ENCODE results near the gene SDR39U1.

Gene SDR39U1

DNA sequence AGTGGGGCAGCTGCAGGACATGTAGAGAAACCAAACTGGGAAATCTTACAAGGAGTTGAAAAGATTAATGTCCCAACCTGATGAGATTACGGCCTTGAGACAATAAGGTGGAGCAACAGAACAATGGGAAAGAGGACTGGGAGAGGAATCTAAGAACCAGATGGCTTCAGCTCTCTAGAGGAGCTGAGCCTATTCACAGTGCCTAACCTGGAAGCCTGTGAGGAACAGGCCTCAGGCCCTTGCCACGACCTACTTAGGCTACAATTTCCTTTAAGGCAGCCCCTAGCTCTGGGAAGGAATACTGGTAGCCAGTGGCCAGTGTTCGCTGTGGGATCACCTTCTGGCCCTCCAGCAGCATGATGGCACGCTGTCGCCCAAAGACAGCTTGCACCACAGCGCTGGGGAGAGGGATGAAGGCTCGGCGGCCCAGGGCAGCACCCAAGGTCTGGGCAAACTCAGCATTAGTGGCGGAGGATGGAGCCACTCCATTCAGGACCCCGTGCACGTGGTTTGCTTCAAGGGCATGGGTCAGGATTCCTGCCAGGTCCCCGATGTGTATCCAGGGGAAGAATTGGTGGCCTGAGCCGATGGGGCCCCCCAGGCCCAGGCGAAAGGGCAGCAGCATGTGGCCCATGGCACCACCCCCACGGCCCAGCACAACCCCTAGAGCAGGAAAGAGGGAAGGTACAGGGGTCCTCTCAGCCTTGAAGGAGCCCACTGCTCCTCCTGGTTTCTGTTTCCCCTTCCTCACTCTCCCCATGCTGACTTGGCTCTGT lies 2.6 kb downstream of the SDR39U1 start:
- no peak for DNase-seq (ENCODE audit: low read depth)
- TF ChIP-seq, protein P1, sequence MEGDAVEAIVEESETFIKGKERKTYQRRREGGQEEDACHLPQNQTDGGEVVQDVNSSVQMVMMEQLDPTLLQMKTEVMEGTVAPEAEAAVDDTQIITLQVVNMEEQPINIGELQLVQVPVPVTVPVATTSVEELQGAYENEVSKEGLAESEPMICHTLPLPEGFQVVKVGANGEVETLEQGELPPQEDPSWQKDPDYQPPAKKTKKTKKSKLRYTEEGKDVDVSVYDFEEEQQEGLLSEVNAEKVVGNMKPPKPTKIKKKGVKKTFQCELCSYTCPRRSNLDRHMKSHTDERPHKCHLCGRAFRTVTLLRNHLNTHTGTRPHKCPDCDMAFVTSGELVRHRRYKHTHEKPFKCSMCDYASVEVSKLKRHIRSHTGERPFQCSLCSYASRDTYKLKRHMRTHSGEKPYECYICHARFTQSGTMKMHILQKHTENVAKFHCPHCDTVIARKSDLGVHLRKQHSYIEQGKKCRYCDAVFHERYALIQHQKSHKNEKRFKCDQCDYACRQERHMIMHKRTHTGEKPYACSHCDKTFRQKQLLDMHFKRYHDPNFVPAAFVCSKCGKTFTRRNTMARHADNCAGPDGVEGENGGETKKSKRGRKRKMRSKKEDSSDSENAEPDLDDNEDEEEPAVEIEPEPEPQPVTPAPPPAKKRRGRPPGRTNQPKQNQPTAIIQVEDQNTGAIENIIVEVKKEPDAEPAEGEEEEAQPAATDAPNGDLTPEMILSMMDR (conservative IDR thresholded peaks at IDR 0.05; ENCODE audit: low read depth, low read length), result no peak
- H3K4me3 ChIP-seq (ENCODE audit: low read length), result no peak overlapping the region

DNA sequence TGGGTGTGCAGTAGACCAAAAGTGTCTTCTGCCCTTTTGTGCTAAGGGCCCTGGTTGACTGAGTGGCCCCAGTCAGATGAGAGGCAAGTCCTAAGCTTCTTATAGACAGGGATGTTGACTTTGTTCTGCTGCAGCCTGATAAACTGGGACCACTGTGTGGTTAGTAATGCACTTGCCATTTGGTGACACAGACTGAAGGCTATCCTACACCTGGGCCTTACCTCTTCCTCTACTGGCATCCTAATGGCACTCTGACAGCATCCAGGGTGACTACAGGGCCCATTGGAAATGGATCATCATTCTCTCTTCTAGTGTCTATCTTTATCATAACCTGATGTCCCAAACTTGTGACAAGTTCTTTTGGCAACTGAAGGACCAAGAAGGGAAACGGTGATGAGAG lies 3.3 kb downstream of the SDR39U1 start:
- DNase-seq (ENCODE audit: low read depth), result no peak
- no peak overlapping the region for H3K4me3 ChIP-seq (ENCODE audit: low read length)
- TF ChIP-seq, protein P1 (conservative IDR thresholded peaks at IDR 0.05; ENCODE audit: low read depth, low read length), result no peak

DNA sequence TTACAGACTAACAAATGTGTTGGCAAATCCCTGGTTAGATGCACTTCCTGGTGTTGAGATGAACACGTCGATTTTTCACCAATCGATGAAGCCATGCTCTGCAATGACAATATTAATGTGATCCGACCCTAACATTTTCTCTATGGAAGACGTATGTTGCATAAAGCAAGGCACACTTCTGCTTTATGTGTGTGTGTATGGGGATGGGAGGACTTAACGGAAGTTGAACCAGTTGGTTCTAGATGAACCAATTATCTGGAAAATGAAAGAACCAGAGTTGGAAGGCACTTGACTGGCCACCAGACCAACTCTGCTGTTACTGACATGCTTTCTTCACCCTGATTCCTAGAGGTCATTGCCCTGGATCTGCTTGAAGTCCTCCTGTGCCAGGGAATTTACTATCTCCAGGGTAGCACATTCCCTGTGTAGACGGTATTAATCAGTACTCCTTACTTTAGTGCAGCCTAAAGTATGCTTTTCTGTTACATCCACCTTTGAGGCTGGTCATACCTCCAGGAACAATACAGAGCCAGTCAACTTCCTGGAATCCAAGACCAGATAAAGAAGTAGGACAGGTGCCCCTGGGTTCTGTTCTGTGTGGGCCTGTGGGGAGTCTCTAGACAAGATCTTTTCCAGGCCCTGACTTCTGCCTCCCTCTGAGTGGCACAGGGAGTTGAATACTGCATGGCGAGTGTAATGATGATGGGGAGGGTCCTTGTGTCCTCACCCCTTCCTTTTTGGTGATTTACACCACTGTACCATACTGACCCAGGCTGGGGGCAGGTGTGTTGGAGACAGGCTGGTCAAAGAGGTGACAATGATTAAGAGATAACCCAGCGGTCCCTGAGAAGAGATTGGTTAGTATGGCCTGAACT lies 4.1 kb downstream of the SDR39U1 start:
- DNase-seq (ENCODE audit: low read depth), result no peak
- no peak overlapping the region for H3K4me3 ChIP-seq (ENCODE audit: low read length)
- TF ChIP-seq, protein P1 (conservative IDR thresholded peaks at IDR 0.05; ENCODE audit: low read depth, low read length), result no peak

DNA sequence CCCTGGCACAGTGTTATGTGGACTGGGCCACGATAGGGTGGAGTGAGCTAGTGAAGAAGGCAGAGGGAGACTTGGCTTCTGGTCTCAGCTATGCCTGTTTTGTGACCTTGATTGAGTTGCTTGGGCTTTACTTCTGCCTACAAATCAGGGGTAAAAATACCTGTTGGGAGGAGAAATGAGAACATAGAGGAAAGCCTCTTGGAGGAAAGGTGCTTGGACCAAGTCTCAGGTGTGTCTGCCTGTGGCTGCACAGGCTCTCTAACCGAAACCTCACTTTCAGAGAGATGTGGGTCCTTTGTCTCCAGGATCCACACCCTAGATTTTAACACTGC lies 4.9 kb downstream of the SDR39U1 start:
- no peak overlapping the region for H3K4me3 ChIP-seq (ENCODE audit: low read length)
- TF ChIP-seq, protein P1 (conservative IDR thresholded peaks at IDR 0.05; ENCODE audit: low read depth, low read length), result no peak
- DNase-seq (ENCODE audit: low read depth), result no peak

DNA sequence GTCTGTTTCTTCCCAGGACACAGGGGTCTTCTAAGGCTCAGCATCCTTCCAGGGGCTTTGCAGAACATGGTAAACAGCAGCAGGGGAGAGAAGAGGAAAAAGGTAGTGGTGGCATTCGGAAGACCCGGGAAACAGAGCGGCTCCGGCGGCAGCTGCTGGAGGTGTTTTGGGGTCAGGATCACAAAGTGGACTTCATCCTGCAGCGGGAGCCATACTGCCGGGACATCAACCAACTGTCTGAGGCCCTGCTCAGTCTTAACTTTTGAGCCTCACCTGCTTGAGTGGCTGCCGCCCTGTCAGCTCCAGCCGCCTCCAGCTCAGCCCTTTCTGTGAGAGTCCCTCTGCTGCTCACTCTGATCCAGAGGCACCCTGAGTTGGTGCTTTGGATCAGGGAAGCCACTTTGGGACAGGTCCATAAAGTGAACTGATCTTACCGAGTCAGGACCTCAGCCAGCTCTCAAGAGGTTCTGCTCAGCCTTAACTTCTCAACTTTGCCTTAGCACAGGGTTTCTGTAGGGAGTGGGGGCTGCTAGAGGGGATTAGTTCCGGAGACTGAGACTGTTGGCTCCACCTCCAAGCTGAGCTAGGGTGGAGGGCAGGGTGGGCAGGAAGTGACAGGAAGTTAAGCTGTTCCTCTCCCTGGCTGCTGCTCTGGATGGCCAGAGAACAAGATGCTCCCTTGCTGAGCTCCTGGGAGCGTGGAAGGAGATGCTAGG lies 5.4 kb downstream of the SDR39U1 start:
- DNase-seq (ENCODE audit: low read depth), result no peak
- H3K4me3 ChIP-seq (ENCODE audit: low read length), result no peak overlapping the region
- TF ChIP-seq, protein P1 (conservative IDR thresholded peaks at IDR 0.05; ENCODE audit: low read depth, low read length), result no peak

DNA sequence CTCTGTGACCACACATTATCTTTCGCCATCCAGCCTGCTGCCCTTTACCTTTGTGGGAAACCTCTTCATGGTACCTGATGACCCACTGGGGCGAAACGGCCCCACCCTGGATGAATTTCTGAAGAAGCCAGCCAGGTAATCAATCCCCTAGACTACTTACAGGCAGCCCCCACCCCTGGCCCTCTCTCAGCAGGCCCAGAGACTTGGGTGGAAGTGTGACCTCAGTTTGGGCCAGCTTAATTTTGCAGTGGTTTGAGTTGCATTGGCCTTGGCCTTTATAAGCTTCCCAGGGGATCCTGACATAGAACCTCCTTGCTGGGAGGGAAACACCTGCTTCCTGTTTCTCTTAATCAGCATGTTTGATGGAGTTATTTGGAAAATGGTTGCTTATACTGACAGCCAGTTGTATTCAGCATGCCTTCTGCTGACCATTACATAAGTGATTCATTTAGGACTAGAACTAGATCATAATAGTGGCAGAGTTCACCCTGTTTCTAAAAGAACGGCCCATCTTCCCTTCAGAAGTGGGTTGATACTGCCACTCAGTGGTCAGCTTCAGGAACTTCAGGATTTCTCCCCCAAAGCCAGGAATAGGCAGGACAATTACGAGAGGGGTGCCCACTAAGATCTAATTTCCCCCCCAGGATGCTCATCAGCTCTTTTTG lies 6.1 kb downstream of the SDR39U1 start:
- H3K4me3 ChIP-seq (ENCODE audit: low read length), result no peak overlapping the region
- TF ChIP-seq, protein P1 (conservative IDR thresholded peaks at IDR 0.05; ENCODE audit: low read depth, low read length), result peak; percentile 80
- no peak for DNase-seq (ENCODE audit: low read depth)

Measured in retinal pigment epithelial cell (primary cell).